Upper lobe of left lung (tissue), 6 donors: ENCODE measurements around the gene MTMR12. TPM values are rescaled to one million over a fixed set of nuclear protein-coding genes. Genes with fewer than 3 reads are reported as not detected.
"Not testable (repeated sequence)": the region's sequence is repeated elsewhere in the genome, so short reads cannot be mapped to it uniquely, and the experiment has no call there.

Source experiments
- ATAC-seq, 2 donors: fragments of 200-7000 bp; cut with Tn5 transposase; one replicate each; pipeline ENCODE4 v1.9.1; 2022; ENCODE audit warnings: mild to moderate bottlenecking in 2 of 2, moderate library complexity in 2 of 2; ENCODE audit not compliant: low FRiP score in 2 of 2
- DNase-seq, 2 donors: peaks; one replicate each; pipeline ENCODE4 v3.0.0-alpha.2; 2019 to 2020
- H3K27ac ChIP-seq, 4 donors: fragments of 200-600 bp; sonication (generic); one replicate each; pipeline ENCODE4 v1.5.1; 2016 to 2019
- H3K27me3 ChIP-seq, 4 donors: fragments of 200-600 bp; sonication (generic); one replicate each; pipeline ENCODE4 v1.5.1; 2017 to 2019
- H3K36me3 ChIP-seq, 4 donors: fragments of 200-600 bp; sonication (generic); one replicate each; pipeline ENCODE4 v1.5.1; 2016 to 2019
- H3K4me1 ChIP-seq, 4 donors: fragments of 200-600 bp; sonication (generic); one replicate each; pipeline ENCODE4 v1.5.1; 2018 to 2019
- H3K4me3 ChIP-seq, 4 donors: fragments of 200-600 bp; sonication (generic); one replicate each; pipeline ENCODE4 v1.5.1; 2017 to 2019; ENCODE audit warnings: mild to moderate bottlenecking in 2 of 4, moderate library complexity in 1 of 4
- H3K9me3 ChIP-seq, 4 donors: fragments of 200-600 bp; sonication (generic); one replicate each; pipeline ENCODE4 v1.5.1; 2018 to 2019
- CTCF ChIP-seq, 6 experiments: fragments of 450-650 bp in 4 of 6; fragments of 200-600 bp in 2 of 6; sonication (generic) in 2 of 6; IDR thresholded peaks; one replicate each; pipeline ENCODE4 v1.5.1; 2016 to 2019; ENCODE audit warnings: antibody characterized with exemption in 6 of 6
- EP300 ChIP-seq, 4 donors: sonication (generic); formaldehyde crosslinking; IDR thresholded peaks; one replicate each; pipeline ENCODE4 v1.5.1; 2017; ENCODE audit warnings: antibody characterized with exemption in 4 of 4, control low read depth in 2 of 4
- POLR2A ChIP-seq, 4 donors: fragments of 450-650 bp; IDR thresholded peaks; one replicate each; pipeline ENCODE4 v1.5.1; 2016 to 2017; ENCODE audit warnings: antibody characterized with exemption in 4 of 4, mild to moderate bottlenecking in 2 of 4
- POLR2AphosphoS5 ChIP-seq, 2 donors: sonication (generic); formaldehyde crosslinking; IDR thresholded peaks; one replicate each; pipeline ENCODE4 v1.5.1; 2017; ENCODE audit warnings: antibody characterized with exemption in 2 of 2
- WGBS, 2 donors: methylation state at CpG; one replicate each; pipeline ENCODE4 v1.1.5; 2017 to 2018; 5-methylcytosine and 5-hydroxymethylcytosine counted together
- total RNA-seq, 6 donors: library from RNA; depleted of rRNA in 4 of 6; stranded (reverse); fragments of >200 nt in 4 of 6; gene quantifications; one replicate each; pipeline versions ENCODE4 v1.1.0 to v1.2.1, GENCODE V29; 2016 to 2021
- donor health status: DM: no; HTN: no; CAD: no; lungs with moderate emphysema.
- donor health status: DM: no; HTN: yes; CAD: no; lungs with severe emphysema.

MTMR12 gene
- total RNA-seq, 6 donors from 2014 or later = 27.2 to 50.8 (median 35.5) TPM

DNA sequence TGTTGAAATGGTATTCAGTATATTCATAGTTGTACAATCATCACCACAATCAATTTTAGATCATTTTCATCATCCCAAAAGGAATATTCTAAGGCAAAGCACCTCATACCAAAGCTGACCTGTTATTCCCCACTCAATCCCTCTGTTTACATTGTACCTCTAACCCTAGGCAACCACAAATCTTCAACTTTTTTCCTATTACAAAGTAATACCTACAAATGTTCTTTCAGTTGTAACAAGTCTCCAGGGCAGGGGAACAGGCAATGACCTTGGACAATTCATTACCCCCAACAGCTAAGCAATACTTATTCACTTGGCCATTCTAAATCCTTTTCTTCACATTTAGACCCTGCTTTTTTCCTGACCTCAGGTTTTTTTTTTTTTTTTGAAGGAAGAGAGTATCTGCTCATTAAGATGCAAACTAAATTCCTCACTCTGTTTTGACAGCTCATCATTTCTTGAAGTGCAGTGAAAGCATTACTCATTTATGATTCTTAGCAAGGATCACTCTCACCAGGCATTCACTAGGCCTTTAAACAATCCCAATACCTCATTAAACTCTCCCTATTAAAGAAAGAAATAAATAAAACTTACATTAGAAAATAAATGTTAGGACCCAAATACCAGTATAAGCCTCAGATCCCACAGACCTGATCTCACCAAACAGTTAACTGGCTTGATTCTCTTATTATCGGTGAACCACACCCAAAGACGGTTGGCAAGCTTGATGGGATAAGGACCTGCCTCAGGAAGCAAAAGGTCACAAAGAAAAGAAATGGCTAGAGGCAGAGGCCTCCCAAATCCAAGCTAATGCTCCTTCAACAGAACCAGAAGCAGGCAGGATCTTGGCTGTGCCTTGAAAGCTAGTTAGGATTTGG lies 15.3 kb downstream of the MTMR12 start:
- H3K4me1 ChIP-seq = peaks cover 7 to 32% (median 13%) of the 10 kb centered on the region in 4 donors
- H3K27me3 ChIP-seq = no peaks in the 10 kb centered on the region
- peaks cover 0 to 22% (median 3%) of the 10 kb centered on the region in 4 donors for H3K36me3 ChIP-seq
- H3K4me3 ChIP-seq = no peak overlapping the region
- no peak for ATAC-seq
- DNase-seq = no peak
- H3K27ac ChIP-seq = no peak overlapping the region
- WGBS, 2 donors = 33 to 43% methylated on average over 2 of the region's 2 CpGs
- H3K9me3 ChIP-seq = no peaks in the 10 kb centered on the region
- TF ChIP-seq EP300 (IDR thresholded peaks at IDR 0.05) = no peak
- no peak for TF ChIP-seq POLR2AphosphoS5 (IDR thresholded peaks at IDR 0.05)
- no peak for TF ChIP-seq CTCF (IDR thresholded peaks at IDR 0.05)
- no peak for TF ChIP-seq POLR2A (IDR thresholded peaks at IDR 0.05)

- not testable (repeated sequence) for H3K9me3 ChIP-seq, DNase-seq, H3K4me3 ChIP-seq, H3K27ac ChIP-seq, ATAC-seq, H3K27me3 ChIP-seq
- WGBS, 2 donors = 89% methylated on average over 9 of the region's 9 CpGs
- H3K36me3 ChIP-seq = peaks cover 0 to 22% (median 3%) of the 10 kb centered on the region in 4 donors
- H3K4me1 ChIP-seq = peaks cover 7 to 22% (median 10%) of the 10 kb centered on the region in 4 donors
These were observed 16.6 kb downstream of the MTMR12 start for GRCh38 chr5:32295966-32296772.

GRCh38 chr5:32291591-32291990 lies 21.1 kb downstream of the MTMR12 start:
- no peaks in the 10 kb centered on the region for H3K4me1 ChIP-seq
- WGBS, 2 donors = 92 to 96% methylated on average over 5 to 7 of the region's 7 CpGs
- TF ChIP-seq POLR2AphosphoS5 (IDR thresholded peaks at IDR 0.05) (no peak), EP300 (IDR thresholded peaks at IDR 0.05) (no peak), CTCF (IDR thresholded peaks at IDR 0.05) (no peak), POLR2A (IDR thresholded peaks at IDR 0.05) (no peak)
- no peak overlapping the region for H3K27ac ChIP-seq
- DNase-seq (no peak), ATAC-seq (no peak)
- peaks cover 0 to 18% (median 3%) of the 10 kb centered on the region in 4 donors for H3K36me3 ChIP-seq
- no peaks in the 10 kb centered on the region for H3K9me3 ChIP-seq
- no peak overlapping the region for H3K4me3 ChIP-seq
- H3K27me3 ChIP-seq = no peaks in the 10 kb centered on the region

GRCh38 chr5:32290922-32291321 lies 21.8 kb downstream of the MTMR12 start:
- Histone ChIP-seq H3K27ac (no peak overlapping the region), H3K4me3 (no peak overlapping the region), H3K4me1 (no peaks in the 10 kb centered on the region), H3K9me3 (no peaks in the 10 kb centered on the region), H3K27me3 (no peaks in the 10 kb centered on the region), H3K36me3 (peaks cover 0 to 14% (median under 1%) of the 10 kb centered on the region in 4 donors)
- 83 to 93% methylated on average over 5 of the region's 5 CpGs for WGBS, 2 donors
- no peak for TF ChIP-seq EP300 (IDR thresholded peaks at IDR 0.05)
- no peak for TF ChIP-seq POLR2A (IDR thresholded peaks at IDR 0.05)
- no peak for TF ChIP-seq CTCF (IDR thresholded peaks at IDR 0.05)
- TF ChIP-seq POLR2AphosphoS5 (IDR thresholded peaks at IDR 0.05) = no peak
- DNase-seq (no peak), ATAC-seq (no peak)

GRCh38 chr5:32290501-32290900 lies 22.2 kb downstream of the MTMR12 start:
- H3K36me3 ChIP-seq, H3K9me3 ChIP-seq, H3K4me1 ChIP-seq, DNase-seq, H3K27ac ChIP-seq, ATAC-seq, H3K27me3 ChIP-seq, H3K4me3 ChIP-seq: not testable (repeated sequence)
- 95 to 97% methylated on average over 3 of the region's 3 CpGs for WGBS, 2 donors

- not testable (repeated sequence) for DNase-seq, ATAC-seq, H3K4me1 ChIP-seq, H3K9me3 ChIP-seq, H3K36me3 ChIP-seq, H3K4me3 ChIP-seq, H3K27ac ChIP-seq, H3K27me3 ChIP-seq
- WGBS, 2 donors = 100% methylated on average over 1 of the region's 1 CpG
These were observed 22.8 kb downstream of the MTMR12 start for GRCh38 chr5:32289986-32290385.

- H3K27ac ChIP-seq, H3K36me3 ChIP-seq, H3K4me3 ChIP-seq, DNase-seq, ATAC-seq, H3K27me3 ChIP-seq, H3K9me3 ChIP-seq, H3K4me1 ChIP-seq: not testable (repeated sequence)
- WGBS, 2 donors = 94 to 99% methylated on average over 3 of the region's 3 CpGs
These were observed 24.6 kb downstream of the MTMR12 start for GRCh38 chr5:32288135-32288534.

DNA sequence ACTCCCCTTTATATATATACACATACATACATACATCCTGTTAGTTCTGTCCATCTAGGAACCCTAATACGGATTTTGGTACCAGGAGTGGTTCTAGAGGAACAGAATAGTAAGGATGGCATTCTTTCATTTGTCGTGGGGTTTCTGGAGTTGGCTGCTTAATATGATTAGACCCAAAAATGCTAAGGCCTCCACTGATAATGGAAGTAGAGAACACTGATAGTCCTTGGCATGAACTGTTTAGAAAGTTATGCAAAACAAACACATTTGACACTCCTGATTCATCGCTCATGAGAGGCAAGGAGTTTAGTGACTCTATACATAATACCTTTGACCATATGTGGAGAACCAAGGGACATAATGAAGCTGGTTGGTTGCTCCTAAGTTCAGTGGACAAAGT lies 25.2 kb downstream of the MTMR12 start:
- H3K27me3 ChIP-seq, H3K4me3 ChIP-seq, H3K9me3 ChIP-seq, H3K4me1 ChIP-seq, H3K27ac ChIP-seq, DNase-seq, H3K36me3 ChIP-seq, ATAC-seq: not testable (repeated sequence)
- 75 to 87% methylated on average over 3 of the region's 3 CpGs for WGBS, 2 donors
